KBM-7 (cell line): ENCODE measurements around the gene KLF8.
"Not testable (repeated sequence)": the region's sequence is repeated elsewhere in the genome, so short reads cannot be mapped to it uniquely, and the experiment has no call there.

Experiments
- DNase-seq: peaks from one replicate; pipeline ENCODE4 v3.0.0-alpha.2; 2015
- in situ Hi-C: fragments of 300-500 bp; cut with MboI; formaldehyde crosslinking; loops from 2 replicates; pipeline ENCODE4 v1.14.3; 2020; ENCODE audit warnings: low sequenced_read_pairs, low pct_unique_long_range_greater_than_20kb, mixed read lengths

The KLF8 gene

GRCh38 chrX:56232221-56233082, at the start of gene KLF8:
TSS of gene KLF8 (plus strand) at chrX:56232356. CDS start at chrX:56233335, 979 bp downstream.
- peak; percentile 9 for DNase-seq
- in situ Hi-C loops, result no loop called here

GRCh38 chrX:56206945-56207344, 25.2 kb upstream of the KLF8 start:
- DNase-seq, in situ Hi-C loops: not testable (repeated sequence)

- in situ Hi-C loops, result no loop called here
- no peak for DNase-seq
These were observed 20.5 kb upstream of the KLF8 start for GRCh38 chrX:56211701-56212100.

- in situ Hi-C loops, result no loop called here
- no peak for DNase-seq
These were observed 15.8 kb upstream of the KLF8 start for GRCh38 chrX:56216332-56216731.

GRCh38 chrX:56219700-56220099, 12.5 kb upstream of the KLF8 start:
- in situ Hi-C loops, result no loop called here
- DNase-seq, result peak; percentile 40

GRCh38 chrX:56221101-56221500, 11.1 kb upstream of the KLF8 start:
- in situ Hi-C loops, result no loop called here
- no peak for DNase-seq

GRCh38 chrX:56222473-56223000, 9.6 kb upstream of the KLF8 start:
- in situ Hi-C loops, result no loop called here
- DNase-seq, result no peak

- in situ Hi-C loops, result no loop called here
- DNase-seq, result no peak
These were observed 5.2 kb upstream of the KLF8 start for GRCh38 chrX:56226980-56227379.

GRCh38 chrX:56228914-56229313, 3.2 kb upstream of the KLF8 start:
- DNase-seq, result no peak
- in situ Hi-C loops, result no loop called here

- DNase-seq, result no peak
- in situ Hi-C loops, result no loop called here
These were observed 542 bp upstream of the KLF8 start for GRCh38 chrX:56231537-56232090.

GRCh38 chrX:56233100-56233499, 944 bp downstream of the KLF8 start:
- in situ Hi-C loops, result no loop called here
- DNase-seq, result no peak

- in situ Hi-C loops, result no loop called here
- DNase-seq, result no peak
These were observed 1.5 kb downstream of the KLF8 start for GRCh38 chrX:56233682-56234081.

GRCh38 chrX:56248492-56248891, 16.3 kb downstream of the KLF8 start:
- in situ Hi-C loops, result no loop called here
- DNase-seq, result peak; percentile 79

GRCh38 chrX:56253832-56254703, 21.9 kb downstream of the KLF8 start:
- DNase-seq, result no peak
- in situ Hi-C loops, result no loop called here

- in situ Hi-C loops, result no loop called here
- DNase-seq, result no peak
These were observed 36.7 kb downstream of the KLF8 start for GRCh38 chrX:56268888-56269287.

GRCh38 chrX:56278692-56279091, 46.5 kb downstream of the KLF8 start:
- DNase-seq, result no peak
- in situ Hi-C loops, result loop anchor here (25.0 kb wide), 2 partner anchors 459 to 709 kb away; partner anchors contain the start of genes NBDY and SPIN3

GRCh38 chrX:56279863-56280262, 47.7 kb downstream of the KLF8 start:
- in situ Hi-C loops, result loop anchor here (25.0 kb wide), 2 partner anchors 457 to 707 kb away; partner anchors contain the start of genes NBDY and SPIN3
- no peak for DNase-seq

GRCh38 chrX:56281789-56282188, 49.6 kb downstream of the KLF8 start:
- DNase-seq, result peak; percentile 46
- in situ Hi-C loops, result loop anchor here (25.0 kb wide), 2 partner anchors 456 to 706 kb away; partner anchors contain the start of genes NBDY and SPIN3

- no peak for DNase-seq
- in situ Hi-C loops, result loop anchor here (25.0 kb wide), 2 partner anchors 453 to 703 kb away; partner anchors contain the start of genes NBDY and SPIN3
These were observed 52.1 kb downstream of the KLF8 start for GRCh38 chrX:56284269-56284668.
